ENCODE results near the gene ATP4A. TPM values are rescaled to one million over a fixed set of nuclear protein-coding genes. Genes with fewer than 3 reads are reported as not detected.

ATP4A gene
- total RNA-seq, 1 experiment from 2014 or later = not detected

GRCh38 chr19:35549174-35549788 lies 14.2 kb downstream of the ATP4A start:
- DNase-seq (ENCODE audit: low spot score) = peak; percentile 90

- no peak for DNase-seq (ENCODE audit: low spot score)
Observed at GRCh38 chr19:35546532-35546931, 16.9 kb downstream of the ATP4A start.

DNA sequence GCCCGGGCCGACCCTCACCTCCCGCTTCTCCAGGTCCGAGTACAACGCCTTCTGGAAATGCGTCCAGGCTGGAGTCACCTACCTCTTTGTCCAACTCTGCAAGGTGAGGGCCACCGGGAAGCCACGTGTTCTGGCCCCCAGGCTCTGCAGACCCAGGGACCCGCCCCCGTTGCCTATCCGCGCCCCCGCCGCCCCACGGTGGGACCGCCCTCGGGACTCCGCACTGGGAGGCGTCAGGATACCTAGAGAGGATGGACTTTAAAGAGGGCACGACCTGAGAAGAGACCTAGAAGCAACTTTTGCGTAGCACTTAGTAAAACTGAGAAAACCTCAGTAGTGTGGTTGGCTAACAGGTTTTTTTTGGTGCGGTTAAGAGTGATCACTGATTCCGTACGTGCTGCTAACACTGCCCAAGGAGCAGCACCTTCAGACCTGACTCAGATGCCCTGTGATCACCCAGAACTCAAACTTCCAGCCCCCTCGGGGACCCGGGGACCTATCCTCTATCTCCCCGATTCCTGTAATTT lies 17.5 kb downstream of the ATP4A start:
- DNase-seq (ENCODE audit: low spot score) = peak; percentile 40

DNA sequence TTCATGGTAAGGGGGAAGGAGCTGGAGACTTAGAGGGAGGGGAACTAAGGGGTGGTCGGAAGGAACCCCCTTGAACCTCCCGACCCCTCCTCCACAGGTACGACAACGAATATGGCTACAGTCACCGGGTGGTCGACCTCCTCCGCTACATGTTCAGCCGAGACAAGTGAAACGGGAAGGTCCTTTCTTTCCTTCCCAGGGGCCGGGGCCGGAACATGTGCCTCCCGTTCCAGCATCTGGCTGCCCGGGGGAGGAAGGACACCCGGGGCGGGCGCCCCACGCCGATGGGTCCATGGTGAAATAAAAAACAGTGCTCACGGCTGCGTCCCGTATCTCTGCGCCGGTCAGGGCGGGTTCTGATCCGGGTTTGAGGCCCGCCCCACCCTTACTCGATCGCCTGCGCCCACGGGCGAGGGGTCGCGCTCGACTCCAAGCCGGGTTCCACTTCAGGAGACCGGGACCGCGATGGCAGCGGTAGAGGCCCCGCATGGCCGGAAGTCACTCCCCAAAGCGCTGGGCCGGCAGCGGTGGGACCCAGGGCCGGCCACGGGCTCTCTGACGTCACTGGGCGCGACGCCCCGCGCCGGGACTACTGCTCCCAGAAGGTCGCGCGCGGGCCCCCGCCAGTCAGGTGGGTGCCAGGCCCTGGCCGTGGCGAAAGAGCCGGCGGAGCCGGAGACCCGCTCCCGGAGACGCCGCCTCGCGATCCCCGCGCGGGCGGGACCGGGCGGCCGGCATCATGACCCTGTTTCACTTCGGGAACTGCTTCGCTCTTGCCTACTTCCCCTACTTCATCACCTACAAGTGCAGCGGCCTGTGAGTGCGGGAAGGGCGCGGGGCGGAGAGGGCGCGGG lies 18.2 kb downstream of the ATP4A start, which contains the start of gene TMEM147:
Gene TMEM147, plus strand, starts transcription at position 626 of the 854 bp plus-strand sequence. Its CDS starts 114 bp downstream, at position 740.
- DNase-seq (ENCODE audit: low spot score) = peak; percentile 99

DNA sequence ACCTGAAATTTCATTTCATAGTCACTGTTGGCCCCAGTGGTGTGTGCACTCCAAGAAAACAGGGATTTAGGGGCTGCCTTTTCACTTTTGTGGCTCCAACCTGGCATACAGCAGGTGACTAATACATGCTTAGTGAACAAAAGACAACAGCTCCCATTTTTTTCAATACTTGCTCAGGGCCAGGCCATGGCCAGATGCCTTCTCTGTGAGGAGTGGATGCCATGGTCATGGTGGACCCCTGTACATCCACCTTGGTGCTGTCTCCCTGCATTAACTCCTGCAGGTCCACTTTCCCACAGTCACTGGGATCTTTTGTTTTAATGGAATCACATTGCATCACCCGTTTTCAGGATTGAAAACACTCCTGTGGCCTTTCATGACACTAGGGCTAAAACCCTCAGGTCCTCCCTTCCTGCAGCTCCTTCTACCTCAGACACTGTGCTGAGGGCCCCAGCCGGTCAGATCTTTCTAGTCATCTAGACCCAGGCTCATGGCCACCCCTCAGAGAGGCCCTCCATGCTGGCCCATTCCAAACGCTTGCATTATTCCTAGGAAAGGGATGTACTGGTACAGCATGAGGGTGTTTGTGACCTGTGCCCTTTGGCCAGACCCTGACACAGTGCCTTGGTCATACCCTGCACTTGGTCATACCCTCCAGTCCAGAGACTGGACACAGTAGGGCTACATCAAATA lies 19.2 kb downstream of the ATP4A start:
- no peak for DNase-seq (ENCODE audit: low spot score)

DNA sequence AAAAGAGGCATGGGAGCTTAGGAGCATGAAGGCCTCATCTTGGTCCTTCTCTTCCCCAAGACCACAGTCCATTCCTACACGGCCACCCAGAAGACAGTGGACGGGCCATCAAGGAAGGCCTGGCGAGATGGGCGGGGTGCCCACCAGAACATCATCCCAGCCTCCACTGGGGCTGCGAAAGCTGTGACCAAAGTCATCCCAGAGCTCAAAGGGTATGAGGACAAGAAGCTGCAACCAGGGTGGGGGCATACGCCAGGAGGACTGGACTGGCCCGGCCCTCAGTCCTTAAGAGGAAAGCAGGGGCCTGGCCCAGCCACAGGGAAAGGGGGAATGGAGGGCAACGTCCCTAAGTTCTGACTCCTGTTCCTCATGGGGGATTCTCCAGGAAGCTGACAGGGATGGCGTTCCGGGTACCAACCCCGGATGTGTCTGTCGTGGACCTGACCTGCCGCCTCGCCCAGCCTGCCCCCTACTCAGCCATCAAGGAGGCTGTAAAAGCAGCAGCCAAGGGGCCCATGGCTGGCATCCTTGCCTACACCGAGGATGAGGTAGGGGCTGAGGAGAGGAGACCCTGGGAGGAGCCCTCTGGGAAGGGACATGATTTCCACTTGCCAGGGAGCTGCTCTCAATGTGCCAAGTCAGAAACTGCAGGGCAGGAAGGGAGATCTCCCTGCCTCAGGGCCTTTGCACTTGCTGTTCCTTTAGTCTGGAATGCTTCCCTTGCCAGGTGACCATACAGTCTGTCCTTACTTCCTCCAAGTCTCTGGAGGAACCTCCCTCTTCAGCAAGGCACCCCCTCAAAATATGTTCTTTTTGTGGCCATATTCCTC lies 20.0 kb downstream of the ATP4A start:
- DNase-seq (ENCODE audit: low spot score) = no peak

- DNase-seq (ENCODE audit: low spot score) = no peak
Observed at GRCh38 chr19:35542209-35542608, 21.2 kb downstream of the ATP4A start.

GRCh38 chr19:35540356-35540927 lies 23.0 kb downstream of the ATP4A start:
- DNase-seq (ENCODE audit: low spot score) = no peak

DNA sequence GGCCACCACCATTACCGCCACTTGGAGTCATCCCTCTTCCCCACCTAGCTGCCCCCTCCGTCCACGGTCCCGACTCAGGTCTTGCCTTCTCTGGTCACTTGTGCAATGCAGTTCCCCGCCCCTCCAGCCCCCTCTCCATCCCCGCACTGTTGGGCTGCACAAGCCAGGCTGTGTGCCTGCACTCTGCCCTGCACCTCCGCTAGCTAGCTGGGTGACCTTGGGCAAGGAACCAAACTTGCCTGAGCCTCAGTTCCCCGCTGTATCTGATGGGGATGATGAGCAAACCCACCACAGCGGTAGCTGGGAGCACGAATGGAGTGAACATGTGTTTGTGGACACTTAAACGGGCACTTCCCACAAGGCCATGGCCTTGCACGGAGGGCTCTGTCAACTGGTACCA lies 23.6 kb downstream of the ATP4A start:
- DNase-seq (ENCODE audit: low spot score) = no peak

DNA sequence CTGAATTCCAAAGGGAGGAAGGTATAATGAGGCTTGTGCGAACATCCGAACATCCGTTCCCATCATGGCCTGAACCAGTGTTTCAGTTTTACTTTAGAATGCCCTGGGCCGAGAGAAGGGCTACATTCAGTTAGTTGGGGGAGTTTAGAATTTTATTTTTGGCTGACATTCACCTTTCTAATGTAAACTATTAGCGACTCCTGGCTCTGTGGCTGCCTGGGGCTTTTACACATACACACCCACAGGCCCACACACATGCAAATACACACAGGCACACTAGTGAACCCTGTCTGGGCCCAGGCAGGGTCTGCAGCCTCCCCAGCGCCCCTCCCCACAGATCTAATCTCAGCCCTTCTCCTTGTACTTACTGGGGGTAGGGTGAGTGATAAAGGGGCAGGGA lies 24.1 kb downstream of the ATP4A start:
- no peak for DNase-seq (ENCODE audit: low spot score)

DNA sequence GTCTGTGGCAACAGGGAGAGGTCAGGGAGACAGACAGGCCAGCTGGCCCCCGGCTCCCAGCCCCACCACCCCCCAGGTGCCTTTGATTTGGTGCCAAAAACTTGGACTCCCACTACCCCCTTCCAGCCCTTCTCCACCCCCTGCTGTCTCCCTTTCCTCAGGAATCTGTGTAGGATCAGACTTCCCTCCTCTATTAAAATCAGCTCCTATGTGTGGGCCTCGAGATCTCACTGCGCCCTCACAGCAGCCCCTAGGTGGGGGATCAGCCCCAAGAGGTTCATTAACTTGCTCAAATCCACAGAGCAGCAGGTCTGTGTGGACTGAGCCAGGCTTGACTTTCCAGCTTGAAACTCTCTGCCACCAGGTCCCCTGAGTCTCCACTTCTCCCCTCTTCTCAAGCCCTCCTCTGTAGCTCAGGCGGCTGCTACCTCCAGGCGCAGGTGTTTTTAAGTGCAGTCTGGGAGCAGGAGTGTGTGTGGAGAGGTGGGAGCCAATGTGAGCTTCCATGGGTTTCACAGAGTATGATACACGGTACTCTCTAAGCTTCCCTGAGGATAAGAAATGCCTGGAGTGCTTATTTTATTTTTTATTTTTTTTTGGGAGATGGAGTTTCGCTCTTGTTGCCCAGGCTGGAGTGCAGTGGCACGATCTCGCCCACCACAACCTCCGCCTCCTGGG lies 28.5 kb downstream of the ATP4A start:
- DNase-seq (ENCODE audit: low spot score) = no peak

- DNase-seq (ENCODE audit: low spot score) = peak; percentile 74
Observed at GRCh38 chr19:35533822-35534392, 29.6 kb downstream of the ATP4A start.

DNA sequence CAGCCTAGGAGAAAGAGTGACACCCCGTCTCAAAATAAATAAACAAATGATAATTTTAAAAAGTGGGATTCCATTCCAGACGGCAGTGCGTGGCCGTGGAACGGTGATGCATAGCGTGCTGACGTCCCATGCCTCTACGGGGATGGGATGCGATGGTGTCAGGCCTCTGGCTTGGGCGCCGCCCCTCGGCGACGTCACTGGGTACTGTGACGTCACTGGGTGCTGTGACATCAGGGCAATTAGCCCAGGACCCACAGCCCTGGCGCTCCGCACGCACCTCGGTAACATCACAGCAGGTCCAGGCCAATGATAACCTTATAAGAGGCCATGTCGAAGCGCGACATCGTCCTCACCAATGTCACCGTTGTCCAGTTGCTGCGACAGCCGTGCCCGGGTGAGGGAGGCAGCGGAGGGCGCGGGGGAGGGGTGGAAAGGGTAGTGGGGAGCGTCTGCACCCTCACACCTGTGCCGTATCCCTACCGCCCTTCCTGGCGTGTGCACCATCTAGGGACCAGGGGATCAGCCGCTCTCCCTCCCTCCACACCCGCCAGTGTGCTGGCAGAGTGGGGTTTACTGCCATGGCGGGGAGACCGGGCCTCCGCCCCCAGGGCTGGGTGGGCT lies 30.1 kb downstream of the ATP4A start, which contains the start of gene GAPDHS:
Gene GAPDHS, plus strand, starts transcription at position 256 of the 621 bp plus-strand sequence. Its CDS starts 72 bp downstream, at position 328.
- no peak for DNase-seq (ENCODE audit: low spot score)

DNA sequence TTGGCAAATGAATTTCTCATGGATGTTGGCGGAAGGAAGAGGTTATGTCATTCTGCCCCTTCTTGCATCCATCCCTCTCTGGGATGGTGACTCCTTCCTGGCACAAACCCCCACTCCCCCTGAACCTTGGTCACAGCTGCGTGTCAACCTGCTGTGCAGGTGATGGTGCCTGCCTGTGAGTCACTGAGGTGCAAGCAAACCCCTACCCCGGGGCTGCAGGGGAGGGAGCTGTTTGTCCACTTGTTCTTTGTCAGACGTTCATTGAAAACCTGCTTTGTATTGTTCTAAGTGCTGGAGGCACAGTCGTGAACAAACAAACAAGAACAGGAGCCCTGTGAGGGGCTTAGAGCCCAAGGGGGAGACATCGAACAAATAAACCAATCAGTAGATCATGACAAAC lies 32.2 kb downstream of the ATP4A start:
- no peak for DNase-seq (ENCODE audit: low spot score)

- no peak for DNase-seq (ENCODE audit: low spot score)
Observed at GRCh38 chr19:35529241-35530218, 33.9 kb downstream of the ATP4A start.

DNA sequence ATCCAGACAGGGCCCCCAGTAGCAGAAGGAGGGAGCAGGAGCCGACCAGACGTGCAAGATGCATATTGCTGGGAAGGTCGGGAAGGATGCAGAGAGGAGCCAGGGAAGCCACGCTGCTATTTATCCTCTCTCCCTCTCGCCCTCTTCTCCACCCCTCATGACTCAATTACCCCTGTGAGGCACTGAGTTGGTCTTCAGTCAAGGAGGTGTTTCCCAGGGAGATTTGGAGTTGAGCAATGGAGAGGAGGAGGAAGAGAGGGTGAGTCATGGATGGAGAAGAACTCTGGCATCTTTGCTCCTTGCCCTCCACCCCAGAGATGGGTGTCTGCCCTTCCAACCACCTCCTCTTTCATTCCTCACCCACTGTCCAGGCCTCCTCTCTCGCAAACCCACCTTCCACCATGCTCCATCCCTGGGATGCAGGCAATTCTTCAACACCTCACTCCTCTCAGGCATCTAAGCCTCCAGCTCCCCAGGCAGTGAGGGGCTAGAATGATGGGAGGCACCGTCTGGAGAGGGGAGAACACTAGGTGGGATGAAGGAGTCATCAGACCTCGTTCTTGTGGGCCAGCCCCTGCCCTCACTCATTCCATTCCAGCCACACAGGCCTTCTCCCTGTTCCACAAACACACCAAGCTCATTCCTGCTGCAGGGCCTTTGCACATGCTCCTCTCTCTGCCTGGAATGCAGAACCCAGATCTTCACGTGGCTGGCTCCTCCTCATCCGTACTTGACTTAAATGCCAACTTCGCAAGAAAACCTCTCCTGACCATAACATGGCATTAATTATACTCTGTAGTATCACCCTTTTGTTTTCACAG lies 35.0 kb downstream of the ATP4A start, which contains the start of gene SBSN:
Gene SBSN, minus strand, starts transcription at position 94 of the 821 bp plus-strand sequence. Its CDS starts 30 bp downstream, at position 64.
- no peak for DNase-seq (ENCODE audit: low spot score)

DNA sequence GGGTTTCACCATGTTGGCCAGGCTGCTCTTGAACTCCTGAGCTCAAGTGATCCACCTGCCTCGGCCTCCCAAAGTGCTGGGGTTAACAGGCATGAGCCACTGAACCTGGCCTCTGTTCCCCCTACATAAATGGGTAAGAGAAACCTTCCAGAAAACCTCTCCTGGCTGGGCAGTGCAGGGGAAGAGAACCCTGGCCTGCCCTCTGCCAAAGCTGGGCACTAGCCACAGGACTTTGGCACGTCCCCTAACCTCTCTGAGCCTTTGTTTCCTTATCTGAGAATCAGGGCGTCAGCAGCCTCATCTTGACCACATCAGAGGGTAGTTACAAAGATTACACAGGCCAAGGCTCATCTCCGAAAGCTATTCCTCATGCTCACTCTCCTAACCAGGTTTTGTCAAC lies 37.6 kb downstream of the ATP4A start:
- DNase-seq (ENCODE audit: low spot score) = no peak
